ENCODE data around the gene FADS6.

- TF ChIP-seq CREB1 (IDR thresholded peaks at IDR 0.05; ENCODE audit: low read depth) (no peak), ESRRA (IDR thresholded peaks at IDR 0.05; ENCODE audit: low read length) (no peak), CTCF (IDR thresholded peaks at IDR 0.05 in 2 of 3, conservative IDR thresholded peaks at IDR 0.05 in 1 of 3; ENCODE audit: control insufficient read depth in 2 of 3, extremely low read depth in 1 of 3, insufficient read depth in 1 of 3, low read depth in 3 of 3, low read length in 3 of 3) (no peak), TARDBP (IDR thresholded peaks at IDR 0.05; ENCODE audit: borderline replicate concordance) (no peak), CREM (IDR thresholded peaks at IDR 0.05; ENCODE audit: low read depth) (no peak)
Observed at GRCh38 chr17:74928786-74929185, 35.4 kb upstream of the FADS6 start.

Measured in GM12878 (cell line).